Kidney (tissue), 14 donors: Measurements from ENCODE around the gene PARP12. TPM values are rescaled to one million over a fixed set of nuclear protein-coding genes. Genes with fewer than 3 reads are reported as not detected.

Experiments
- DNase-seq, 5 donors: peaks; one replicate each; pipeline ENCODE4 v3.0.0-alpha.2; 2013 to 2020
- FAIRE-seq: peaks from 2 replicates; lab custom pipeline; 2012; peaks lifted over from hg19 to GRCh38; lab: Jason Lieb, UNC
- H3K27ac ChIP-seq, 2 donors: one replicate each; pipeline ENCODE4 v1.7.0; 2013; ENCODE audit warnings: low read depth in 2 of 2, low read length in 2 of 2, inconsistent platforms in 1 of 2
- H3K27me3 ChIP-seq: one replicate; pipeline ENCODE4 v1.7.1; 2013; ENCODE audit warnings: low read length, inconsistent platforms; ENCODE audit not compliant: control insufficient read depth, insufficient read depth
- H3K36me3 ChIP-seq, 3 donors: one replicate each; pipeline versions ENCODE4 v1.7.0 to v1.7.1; 2013; ENCODE audit warnings: low read length in 3 of 3, control low read depth in 1 of 3, inconsistent platforms in 1 of 3; ENCODE audit not compliant: insufficient read depth in 3 of 3, control insufficient read depth in 2 of 3
- H3K4me1 ChIP-seq, 3 donors: one replicate each; pipeline versions ENCODE4 v1.7.0 to v1.7.1; 2013; ENCODE audit warnings: low read length in 3 of 3, inconsistent platforms in 1 of 3, low read depth in 1 of 3; ENCODE audit not compliant: control insufficient read depth in 2 of 3, insufficient read depth in 2 of 3
- H3K4me3 ChIP-seq, 3 donors: one replicate each; pipeline versions ENCODE4 v1.7.0 to v1.8.1; 2013; ENCODE audit warnings: low read length in 3 of 3, control low read depth in 1 of 3, inconsistent platforms in 1 of 3
- H3K9ac ChIP-seq, 3 donors: one replicate each; pipeline versions ENCODE4 v1.7.0 to v1.7.1; 2013; ENCODE audit warnings: low read length in 3 of 3, control low read depth in 1 of 3, inconsistent platforms in 1 of 3
- H3K9me3 ChIP-seq, 3 donors: one replicate each; pipeline versions ENCODE4 v1.7.0 to v1.7.1; 2013; ENCODE audit warnings: low read length in 3 of 3, control low read depth in 1 of 3, inconsistent platforms in 1 of 3; ENCODE audit not compliant: control insufficient read depth in 2 of 3, insufficient read depth in 1 of 3
- CTCF ChIP-seq: IDR thresholded peaks from 3 replicates; pipeline ENCODE4 v1.5.1; 2012; ENCODE audit warnings: mild to moderate bottlenecking, moderate library complexity, borderline replicate concordance; ENCODE audit not compliant: insufficient read depth; ENCODE audit errors: extremely low read depth
- intact Hi-C: fragments of 100-400 bp; cut with DNase I; formaldehyde crosslinking; loops from one replicate; pipeline ENCODE4 v1.11.1; 2022
- polyA plus RNA-seq: library from polyadenylated mRNA; stranded (reverse); fragments of 350-450 nt; fragmentation: Illumina TruSeq; extraction: RNeasy Lipid Tissue Mini Kit (QIAGEN cat#74804); gene quantifications from one replicate; pipeline ENCODE4 v1.2.3, GENCODE V29; 2014; ENCODE audit warnings: low read depth, low replicate concordance; ENCODE audit not compliant: insufficient read depth
- total RNA-seq: library from RNA; stranded (reverse); fragmentation: NEBNext Ultra II Directional; extraction: Animal tissue kit (Norgen Biotek cat#: 25700); gene quantifications from one replicate; pipeline ENCODE4 v1.2.1, GENCODE V29; 2021
- donor health status: control.
- donor health status: control.
- donor health status: control.
- donor health status: control.
- donor health status: control.
- donor health status: DM: yes; HTN: yes; CAD: no.
- donor health status: Normal renal cell carcinoma (clear cell type).

PARP12 gene
- total and polyA plus RNA-seq, 2 donors from 2014 or later, result 15.2 to 40.2 TPM

DNA sequence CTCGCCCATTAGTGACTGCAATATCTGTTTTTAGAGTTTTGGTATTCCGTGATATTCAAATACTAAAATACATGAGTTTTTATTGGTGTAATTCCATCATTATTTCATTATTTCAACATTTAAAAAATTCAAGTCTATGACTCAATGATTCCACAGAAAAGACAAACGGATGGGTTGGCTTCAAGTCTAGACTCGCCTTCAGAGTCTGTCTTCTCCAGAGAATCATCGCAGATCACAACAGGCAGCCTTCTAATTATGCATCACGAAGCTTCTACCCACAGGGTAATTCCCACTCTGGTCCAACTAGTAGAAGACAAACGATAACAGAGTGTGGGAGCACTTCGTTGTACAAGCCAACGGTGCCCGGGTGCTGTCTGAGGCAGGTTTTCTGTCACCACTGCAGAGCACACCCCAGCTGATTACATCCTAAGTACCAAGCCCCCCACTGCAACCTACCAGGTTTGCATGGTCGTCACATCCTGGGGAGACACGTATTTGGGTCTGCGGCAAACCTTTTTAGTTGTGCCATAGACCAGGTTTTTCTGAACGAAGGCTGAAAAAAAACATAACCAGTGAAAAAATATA lies 28.9 kb downstream of the PARP12 start:
- intact Hi-C loops, result no loop called here
- no peak overlapping the region for H3K27ac ChIP-seq
- no peaks in the 10 kb centered on the region for H3K4me1 ChIP-seq
- H3K36me3 ChIP-seq, result peaks cover 0 to 14% (median 11%) of the 10 kb centered on the region in 3 donors
- H3K27me3 ChIP-seq, result no peaks in the 10 kb centered on the region
- no peak overlapping the region for H3K4me3 ChIP-seq
- no peak overlapping the region for H3K9ac ChIP-seq
- DNase-seq (no peak), FAIRE-seq (no peak)
- H3K9me3 ChIP-seq, result no peaks in the 10 kb centered on the region
- TF ChIP-seq CTCF, result no peak

GRCh38 chr7:140033036-140033435 lies 29.7 kb downstream of the PARP12 start:
- no peak overlapping the region for H3K9ac ChIP-seq
- no peaks in the 10 kb centered on the region for H3K27me3 ChIP-seq
- no peaks in the 10 kb centered on the region for H3K4me1 ChIP-seq
- no peak for TF ChIP-seq CTCF
- no peak for FAIRE-seq
- H3K36me3 ChIP-seq, result peaks cover 0 to 14% (median 11%) of the 10 kb centered on the region in 3 donors
- no peak for DNase-seq
- H3K4me3 ChIP-seq, result no peak overlapping the region
- no peak overlapping the region for H3K27ac ChIP-seq
- H3K9me3 ChIP-seq, result no peaks in the 10 kb centered on the region
- intact Hi-C loops, result no loop called here

- TF ChIP-seq CTCF, result no peak
- no peak overlapping the region for H3K4me3 ChIP-seq
- H3K27me3 ChIP-seq, result no peaks in the 10 kb centered on the region
- no peaks in the 10 kb centered on the region for H3K9me3 ChIP-seq
- peaks cover 0 to 9% (median 7%) of the 10 kb centered on the region in 3 donors for H3K36me3 ChIP-seq
- intact Hi-C loops, result no loop called here
- no peaks in the 10 kb centered on the region for H3K4me1 ChIP-seq
- peak in 1 of 5 donors; percentile 19 for DNase-seq
- no peak for FAIRE-seq
- no peak overlapping the region for H3K27ac ChIP-seq
- no peak overlapping the region for H3K9ac ChIP-seq
Observed at GRCh38 chr7:140031364-140031763, 31.4 kb downstream of the PARP12 start.

- Histone ChIP-seq H3K4me1 (no peaks in the 10 kb centered on the region), H3K9me3 (no peaks in the 10 kb centered on the region), H3K27ac (no peak overlapping the region), H3K36me3 (peaks cover 0 to 17% (median 5%) of the 10 kb centered on the region in 3 donors), H3K27me3 (no peaks in the 10 kb centered on the region), H3K4me3 (no peak overlapping the region), H3K9ac (no peak overlapping the region)
- intact Hi-C loops, result no loop called here
- DNase-seq (no peak), FAIRE-seq (no peak)
- TF ChIP-seq CTCF, result no peak
Observed at GRCh38 chr7:140029072-140029471, 33.7 kb downstream of the PARP12 start.
